ENCODE results near the gene EPAS1. TPM values are rescaled to one million over a fixed set of nuclear protein-coding genes. Genes with fewer than 3 reads are reported as not detected.

The EPAS1 gene
- 143 and 150 TPM in 2 replicates for polyA plus RNA-seq (2011; rRNA removed)
- polyA plus RNA-seq (2012; cell fraction: cytosol; rRNA removed): 60.3 and 78.5 TPM in 2 replicates
- polyA plus RNA-seq (2012; cell fraction: nucleus; rRNA removed): 106 and 115 TPM in 2 replicates
- 111 to 128 TPM (median 122 TPM) in 3 replicates for polyA plus RNA-seq (2017; fragmentation: RNase III; extraction: RNeasy Plus Mini Kit Qiagen cat#74134 plus additional on column Dnase treatment)
- 174 and 229 TPM in 2 replicates for polyA minus RNA-seq (2011; rRNA and poly(A)+ RNA removed)

- CTCF ChIA-PET: interaction anchor here (0.5 to 3.3 kb wide), 23 partner anchors 11 to 671 kb away, joined by 3 to 13 read pairs (median 3); no protein-coding TSS in a partner anchor
- DNase-seq (ENCODE audit: low read depth in 1 of 2, low spot score in 1 of 2) (peak; percentile 89 to 96), FAIRE-seq (no peak), ATAC-seq (peak; percentile 74 to 79)
- H3K9me3 ChIP-seq: no peaks in the 10 kb centered on the region
- peaks cover 41% of the 10 kb centered on the region for H3K4me1 ChIP-seq
- peak within 1 kb of the TSS; percentile 92 for H3K4me3 ChIP-seq
- 0% methylated on average over 34 of the region's 94 CpGs for WGBS (ENCODE audit: missing lambda C conversion rate)
- H3K4me2 ChIP-seq: peak within 1 kb of the TSS; percentile 98
- H3K27ac ChIP-seq: peak within 1 kb of the TSS; percentile 81 to 91
- POLR2A ChIA-PET: interaction anchor here (0.5 to 2.3 kb wide), 26 partner anchors 11 to 305 kb away, joined by 3 to 23 read pairs (median 4); no protein-coding TSS in a partner anchor
- TF ChIP-seq POLR2A (IDR thresholded peaks at IDR 0.05; ENCODE audit: low read length): peak; percentile 94
- TF ChIP-seq EHMT2 (IDR thresholded peaks at IDR 0.05; ENCODE audit: low read depth): no peak
- TF ChIP-seq CEBPB (IDR thresholded peaks at IDR 0.05): peak in 1 of 2 experiments; percentile 45; a peak in 1 of 4 replicates
- TF ChIP-seq PHF8 (IDR thresholded peaks at IDR 0.05; ENCODE audit: borderline replicate concordance, low read depth): no peak
- TF ChIP-seq REST (IDR thresholded peaks at IDR 0.05): peak; percentile 69
- no peak for TF ChIP-seq FOSB (CRISPR knock-in tag; IDR thresholded peaks at IDR 0.05)
- TF ChIP-seq RARB (CRISPR knock-in tag; IDR thresholded peaks at IDR 0.05): no peak
- peak; percentile 97; the same call in 2 of the 3 replicates for TF ChIP-seq BCL3 (IDR thresholded peaks at IDR 0.05)
- TF ChIP-seq TP53 (CRISPR knock-in tag; IDR thresholded peaks at IDR 0.05): no peak
- TF ChIP-seq SMC3 (IDR thresholded peaks at IDR 0.05): peak; percentile 29; the same call in 1 of the 3 replicates
- TF ChIP-seq TFCP2L1 (CRISPR knock-in tag; IDR thresholded peaks at IDR 0.05): peak; percentile 52; the same call in 1 of the 2 replicates
- peak; percentile 89 to 91; a peak in 3 of 5 replicates for TF ChIP-seq JUN (IDR thresholded peaks at IDR 0.05)
- TF ChIP-seq E2F6 (IDR thresholded peaks at IDR 0.05; ENCODE audit: borderline replicate concordance, low read depth): peak; percentile 57
Measured at GRCh38 chr2:46296840-46297545, at the start of gene EPAS1. TSS of gene EPAS1 (plus strand) at chr2:46297407. CDS start at chr2:46297912, 505 bp downstream.

- no peak overlapping the region for H3K4me2 ChIP-seq
- H3K4me3 ChIP-seq: no peak overlapping the region
- no peaks in the 10 kb centered on the region for H3K4me1 ChIP-seq
- DNase-seq (ENCODE audit: low read depth in 1 of 2, low spot score in 1 of 2): no peak
- peaks cover 9% of the 10 kb centered on the region; the same call in 1 of the 3 replicates for H3K9me3 ChIP-seq
- FAIRE-seq: no peak
- POLR2A ChIA-PET: no interaction called here
- ATAC-seq: no peak
- CTCF ChIA-PET: interaction anchor here (0.7 to 1.9 kb wide), 4 partner anchors 9 to 212 kb away, joined by 3 to 7 read pairs (median 4); no protein-coding TSS in a partner anchor
- no peak overlapping the region for H3K27ac ChIP-seq
- no peak for TF ChIP-seq PBX3 (IDR thresholded peaks at IDR 0.05)
- no peak for TF ChIP-seq NFE2L2 (conservative IDR thresholded peaks at IDR 0.05; ENCODE audit: low read length)
- no peak for TF ChIP-seq CEBPB (IDR thresholded peaks at IDR 0.05)
- TF ChIP-seq FOSL2 (IDR thresholded peaks at IDR 0.05): no peak
- TF ChIP-seq FOSL2 (CRISPR knock-in tag; IDR thresholded peaks at IDR 0.05): no peak
- TF ChIP-seq ESRRA (IDR thresholded peaks at IDR 0.05; ENCODE audit: borderline replicate concordance, low read length): no peak
- no peak for TF ChIP-seq GATA3 (IDR thresholded peaks at IDR 0.05; ENCODE audit: borderline replicate concordance)
- no peak for TF ChIP-seq MAZ (IDR thresholded peaks at IDR 0.05; ENCODE audit: borderline replicate concordance, low read depth, low read length)
- TF ChIP-seq ZFP36 (IDR thresholded peaks at IDR 0.05; ENCODE audit: borderline replicate concordance, partially characterized antibody): no peak
- no peak for TF ChIP-seq RARB (CRISPR knock-in tag; IDR thresholded peaks at IDR 0.05)
- no peak for TF ChIP-seq RAD21 (conservative IDR thresholded peaks at IDR 0.05 in 1 of 2, IDR thresholded peaks at IDR 0.05 in 1 of 2)
Measured at GRCh38 chr2:46248171-46248570, 49.0 kb upstream of the EPAS1 start.
